Measurements from ENCODE around the gene DPM2.

Gene DPM2, protein sequence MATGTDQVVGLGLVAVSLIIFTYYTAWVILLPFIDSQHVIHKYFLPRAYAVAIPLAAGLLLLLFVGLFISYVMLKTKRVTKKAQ

GRCh38 chr9:127937388-127938297 lies at the start of gene DPM2:
Gene DPM2 (minus strand): TSS chr9:127937854. CDS start chr9:127937820, 34 bp downstream.
- H3K4me3 ChIP-seq (replicated peaks in 1 of 2; ENCODE audit: low read depth in 2 of 2, low read length in 2 of 2): peak within 1 kb of the TSS; percentile 76 to 91
- peak; percentile 83 to 88 for DNase-seq (ENCODE audit: low read depth in 2 of 2)
- no peak for TF ChIP-seq CTCF (IDR thresholded peaks at IDR 0.05; ENCODE audit: low read depth, low read length)

DNA sequence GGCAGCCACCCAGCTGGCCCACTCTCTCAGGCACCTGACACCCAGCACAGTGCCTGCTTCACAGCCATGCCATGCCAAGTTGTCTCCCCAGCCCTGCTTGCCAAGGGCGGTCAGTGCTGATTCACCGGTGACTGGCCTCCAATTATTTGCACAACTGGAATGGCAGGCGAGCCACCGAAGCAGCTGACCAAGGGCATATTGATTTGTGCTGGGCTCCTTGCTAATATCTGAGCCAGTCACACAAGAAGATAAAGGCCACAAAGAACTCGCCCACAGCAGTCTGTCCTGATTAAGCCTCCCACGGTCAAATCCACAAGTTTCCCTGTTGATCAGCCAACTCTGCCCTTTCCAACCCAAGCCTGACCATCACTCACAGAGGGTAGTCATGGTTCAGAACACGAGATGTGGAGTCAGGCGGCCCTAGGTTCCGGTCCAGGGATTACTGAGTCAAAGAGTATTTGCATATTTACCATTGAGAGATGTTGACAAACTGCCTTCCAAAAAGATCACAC lies 49.5 kb upstream of the DPM2 start:
- no peak overlapping the region for H3K4me3 ChIP-seq (replicated peaks in 1 of 2; ENCODE audit: low read depth in 2 of 2, low read length in 2 of 2)
- peak in 1 of 2 donors; percentile 60 for DNase-seq (ENCODE audit: low read depth in 2 of 2)
- TF ChIP-seq CTCF (IDR thresholded peaks at IDR 0.05; ENCODE audit: low read depth, low read length): no peak

DNA sequence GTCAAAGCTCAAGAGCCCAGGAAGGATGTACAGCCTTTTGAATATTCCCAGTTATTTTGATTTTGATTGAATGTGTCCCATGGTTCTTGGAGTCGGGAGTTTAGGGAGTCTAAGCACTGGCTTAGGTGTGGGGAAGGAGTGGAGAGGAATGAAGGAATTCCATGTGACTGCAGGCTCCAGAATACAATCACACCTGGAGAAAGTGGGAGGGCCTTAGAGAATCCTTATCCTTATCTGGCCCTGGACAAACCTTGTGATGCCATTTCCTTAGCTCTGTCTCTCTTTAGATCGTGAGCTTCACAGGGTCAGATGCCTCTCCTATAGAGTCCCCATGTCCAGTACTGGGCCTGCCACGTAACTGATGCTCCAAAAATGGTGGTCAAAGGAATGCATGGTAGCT lies 47.4 kb upstream of the DPM2 start:
- H3K4me3 ChIP-seq (replicated peaks in 1 of 2; ENCODE audit: low read depth in 2 of 2, low read length in 2 of 2): no peak overlapping the region
- no peak for TF ChIP-seq CTCF (IDR thresholded peaks at IDR 0.05; ENCODE audit: low read depth, low read length)
- no peak for DNase-seq (ENCODE audit: low read depth in 2 of 2)

GRCh38 chr9:127983847-127984289 lies 46.2 kb upstream of the DPM2 start:
- H3K4me3 ChIP-seq (replicated peaks in 1 of 2; ENCODE audit: low read depth in 2 of 2, low read length in 2 of 2): no peak overlapping the region
- no peak for DNase-seq (ENCODE audit: low read depth in 2 of 2)
- no peak for TF ChIP-seq CTCF (IDR thresholded peaks at IDR 0.05; ENCODE audit: low read depth, low read length)

DNA sequence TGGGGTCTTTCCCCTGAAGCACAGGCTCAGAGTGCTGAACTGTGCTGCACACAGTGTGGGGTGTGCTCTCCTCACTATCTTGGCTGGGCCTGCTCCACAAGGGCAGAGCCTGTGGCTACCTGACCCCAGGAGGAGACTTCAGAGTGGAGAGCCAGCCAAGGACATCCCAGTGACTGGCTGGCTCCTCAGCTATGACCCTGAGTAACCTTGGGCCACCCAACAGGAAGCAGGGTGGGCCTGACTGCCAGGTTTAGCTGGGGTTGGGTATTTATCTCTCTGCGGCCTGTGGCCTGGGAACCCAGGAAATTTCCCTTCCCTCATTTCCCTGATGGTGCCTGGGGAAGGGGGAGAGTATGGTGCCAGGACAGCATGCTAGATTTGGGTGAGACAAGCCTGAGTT lies 45.3 kb upstream of the DPM2 start:
- no peak overlapping the region for H3K4me3 ChIP-seq (replicated peaks in 1 of 2; ENCODE audit: low read depth in 2 of 2, low read length in 2 of 2)
- no peak for DNase-seq (ENCODE audit: low read depth in 2 of 2)
- TF ChIP-seq CTCF (IDR thresholded peaks at IDR 0.05; ENCODE audit: low read depth, low read length): no peak

DNA sequence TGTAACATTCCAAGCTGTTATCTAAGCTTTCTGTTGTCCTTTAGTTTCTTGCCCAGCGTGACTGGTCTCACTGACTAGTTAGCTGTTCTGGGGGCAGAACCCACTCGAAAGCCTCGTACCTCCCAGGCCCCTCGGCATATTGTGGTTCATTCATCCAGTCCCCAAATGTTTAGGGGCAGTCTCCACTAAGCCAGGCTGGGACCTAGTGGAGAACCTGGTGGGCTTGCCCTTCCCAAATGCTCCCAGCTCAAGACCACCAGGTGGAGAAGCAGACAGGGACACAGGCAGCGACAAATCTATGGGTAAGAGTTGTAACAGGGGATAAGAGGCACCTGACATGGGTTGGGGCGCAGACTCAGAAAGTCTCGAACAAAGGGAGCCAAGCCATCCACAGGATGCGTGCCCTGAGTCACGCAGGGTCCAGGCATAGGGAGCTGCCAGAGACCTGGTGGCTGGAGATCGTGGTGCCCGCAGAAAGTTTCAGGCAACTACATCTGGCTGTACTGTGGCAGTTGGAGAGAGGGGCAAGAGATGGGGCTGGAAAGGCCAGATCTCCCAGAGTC lies 44.0 kb upstream of the DPM2 start:
- H3K4me3 ChIP-seq (replicated peaks in 1 of 2; ENCODE audit: low read depth in 2 of 2, low read length in 2 of 2): peak overlapping the region; percentile 35 to 53
- DNase-seq (ENCODE audit: low read depth in 2 of 2): no peak
- TF ChIP-seq CTCF (IDR thresholded peaks at IDR 0.05; ENCODE audit: low read depth, low read length): no peak
